ENCODE data around the gene GNB1L. TPM values are rescaled to one million over a fixed set of nuclear protein-coding genes. Genes with fewer than 3 reads are reported as not detected.
A peak's percentile ranks its signal among the peaks of the same experiment; 100 is the strongest.

GNB1L gene
- total and polyA plus RNA-seq, 9 of the 15 experiments (the other 6 are each of a cell fraction or from before 2014, with no cell fraction given), result 0.56 to 50.5 (median 10.2) TPM

- TF ChIP-seq, protein P1, sequence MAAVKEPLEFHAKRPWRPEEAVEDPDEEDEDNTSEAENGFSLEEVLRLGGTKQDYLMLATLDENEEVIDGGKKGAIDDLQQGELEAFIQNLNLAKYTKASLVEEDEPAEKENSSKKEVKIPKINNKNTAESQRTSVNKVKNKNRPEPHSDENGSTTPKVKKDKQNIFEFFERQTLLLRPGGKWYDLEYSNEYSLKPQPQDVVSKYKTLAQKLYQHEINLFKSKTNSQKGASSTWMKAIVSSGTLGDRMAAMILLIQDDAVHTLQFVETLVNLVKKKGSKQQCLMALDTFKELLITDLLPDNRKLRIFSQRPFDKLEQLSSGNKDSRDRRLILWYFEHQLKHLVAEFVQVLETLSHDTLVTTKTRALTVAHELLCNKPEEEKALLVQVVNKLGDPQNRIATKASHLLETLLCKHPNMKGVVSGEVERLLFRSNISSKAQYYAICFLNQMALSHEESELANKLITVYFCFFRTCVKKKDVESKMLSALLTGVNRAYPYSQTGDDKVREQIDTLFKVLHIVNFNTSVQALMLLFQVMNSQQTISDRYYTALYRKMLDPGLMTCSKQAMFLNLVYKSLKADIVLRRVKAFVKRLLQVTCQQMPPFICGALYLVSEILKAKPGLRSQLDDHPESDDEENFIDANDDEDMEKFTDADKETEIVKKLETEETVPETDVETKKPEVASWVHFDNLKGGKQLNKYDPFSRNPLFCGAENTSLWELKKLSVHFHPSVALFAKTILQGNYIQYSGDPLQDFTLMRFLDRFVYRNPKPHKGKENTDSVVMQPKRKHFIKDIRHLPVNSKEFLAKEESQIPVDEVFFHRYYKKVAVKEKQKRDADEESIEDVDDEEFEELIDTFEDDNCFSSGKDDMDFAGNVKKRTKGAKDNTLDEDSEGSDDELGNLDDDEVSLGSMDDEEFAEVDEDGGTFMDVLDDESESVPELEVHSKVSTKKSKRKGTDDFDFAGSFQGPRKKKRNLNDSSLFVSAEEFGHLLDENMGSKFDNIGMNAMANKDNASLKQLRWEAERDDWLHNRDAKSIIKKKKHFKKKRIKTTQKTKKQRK (IDR thresholded peaks at IDR 0.05; ENCODE audit: borderline replicate concordance, low read depth, low read length), result 0 out of 2 replicates have a peak, but pooled peaks have one; percentile 4
- TF ChIP-seq ZNF589 (CRISPR knock-in tag; IDR thresholded peaks at IDR 0.05; ENCODE audit: low read depth) (no peak), ZNF384 (IDR thresholded peaks at IDR 0.05; ENCODE audit: low read depth, low read length) (no peak), TAL1 (IDR thresholded peaks at IDR 0.05) (no peak), CCNT2 (IDR thresholded peaks at IDR 0.05; ENCODE audit: borderline replicate concordance, extremely low read depth, insufficient read length, low read depth, low read length) (peak; percentile 87), HCFC1 (IDR thresholded peaks at IDR 0.05; ENCODE audit: low read depth, low read length) (peak; percentile 31; the same call in 1 of the 2 replicates), BHLHE40 (IDR thresholded peaks at IDR 0.05; ENCODE audit: low read length) (peak; percentile 97), CBFA2T2 (conservative IDR thresholded peaks at IDR 0.05) (no peak), ZFP36 (IDR thresholded peaks at IDR 0.05; ENCODE audit: low read depth, low read length, partially characterized antibody) (peak; percentile 2), SIN3A (IDR thresholded peaks at IDR 0.05; ENCODE audit: borderline replicate concordance in 2 of 2, control insufficient read depth in 1 of 2, low read depth in 2 of 2, low read length in 2 of 2) (peak; percentile 76 to 95; a peak in 2 of 4 replicates), SNRNP70 (optimal IDR thresholded peaks at IDR 0.05; ENCODE audit: low read depth, low read length) (no peak), RBM17 (IDR thresholded peaks at IDR 0.05; ENCODE audit: borderline replicate concordance, low read depth, low read length) (no peak), HDAC3 (IDR thresholded peaks at IDR 0.05; ENCODE audit: borderline replicate concordance, partially characterized antibody) (no peak), ZBTB2 (IDR thresholded peaks at IDR 0.05) (peak; percentile 92), HDGF (IDR thresholded peaks at IDR 0.05) (peak; percentile 87; the same call in 1 of the 2 replicates), MTA2 (IDR thresholded peaks at IDR 0.05; ENCODE audit: low read depth) (peak; percentile 29; the same call in 1 of the 2 replicates), ZNF280B (CRISPR knock-in tag; IDR thresholded peaks at IDR 0.05) (no peak)
- TF ChIP-seq, protein P2, sequence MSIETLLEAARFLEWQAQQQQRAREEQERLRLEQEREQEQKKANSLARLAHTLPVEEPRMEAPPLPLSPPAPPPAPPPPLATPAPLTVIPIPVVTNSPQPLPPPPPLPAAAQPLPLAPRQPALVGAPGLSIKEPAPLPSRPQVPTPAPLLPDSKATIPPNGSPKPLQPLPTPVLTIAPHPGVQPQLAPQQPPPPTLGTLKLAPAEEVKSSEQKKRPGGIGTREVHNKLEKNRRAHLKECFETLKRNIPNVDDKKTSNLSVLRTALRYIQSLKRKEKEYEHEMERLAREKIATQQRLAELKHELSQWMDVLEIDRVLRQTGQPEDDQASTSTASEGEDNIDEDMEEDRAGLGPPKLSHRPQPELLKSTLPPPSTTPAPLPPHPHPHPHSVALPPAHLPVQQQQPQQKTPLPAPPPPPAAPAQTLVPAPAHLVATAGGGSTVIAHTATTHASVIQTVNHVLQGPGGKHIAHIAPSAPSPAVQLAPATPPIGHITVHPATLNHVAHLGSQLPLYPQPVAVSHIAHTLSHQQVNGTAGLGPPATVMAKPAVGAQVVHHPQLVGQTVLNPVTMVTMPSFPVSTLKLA (conservative IDR thresholded peaks at IDR 0.05), result no peak
These were observed 48.2 kb downstream of the GNB1L start (continued) for GRCh38 chr22:19806213-19807160.
